Measurements from ENCODE around the gene ANKRD27.

DNA sequence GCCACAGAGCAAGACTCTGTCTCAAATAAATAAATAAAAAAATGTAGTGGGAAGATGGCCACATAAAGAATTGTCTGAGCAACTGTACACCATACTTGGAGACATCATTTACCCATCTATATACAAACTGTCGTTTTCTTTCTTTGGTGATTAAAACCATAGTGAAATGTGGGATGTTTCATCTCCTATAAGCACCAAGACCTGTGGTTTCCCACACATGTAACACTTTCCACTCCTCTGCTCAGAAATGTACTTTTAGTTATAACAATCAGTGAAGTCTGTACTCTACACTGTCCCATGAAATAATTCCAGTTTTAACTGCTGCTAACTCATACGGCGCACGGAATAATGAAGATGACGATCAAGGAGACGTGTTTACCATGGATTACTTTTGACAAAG is 75.7 kb downstream of the ANKRD27 start:
- TF ChIP-seq POLR2A (IDR thresholded peaks at IDR 0.05; ENCODE audit: low read length) (no peak), GATA1 (IDR thresholded peaks at IDR 0.05; ENCODE audit: low read depth, low read length) (no peak)

Measured in erythroblast (primary cell).